Fibroblast of skin of left quadriceps (primary cell): ENCODE measurements around the gene NSA2.

Source experiments
- DNase-seq, 2 experiments: peaks; one replicate each; pipeline ENCODE4 v3.0.0-alpha.2; 2013; ENCODE audit warnings: low read depth in 2 of 2

The NSA2 gene

DNA sequence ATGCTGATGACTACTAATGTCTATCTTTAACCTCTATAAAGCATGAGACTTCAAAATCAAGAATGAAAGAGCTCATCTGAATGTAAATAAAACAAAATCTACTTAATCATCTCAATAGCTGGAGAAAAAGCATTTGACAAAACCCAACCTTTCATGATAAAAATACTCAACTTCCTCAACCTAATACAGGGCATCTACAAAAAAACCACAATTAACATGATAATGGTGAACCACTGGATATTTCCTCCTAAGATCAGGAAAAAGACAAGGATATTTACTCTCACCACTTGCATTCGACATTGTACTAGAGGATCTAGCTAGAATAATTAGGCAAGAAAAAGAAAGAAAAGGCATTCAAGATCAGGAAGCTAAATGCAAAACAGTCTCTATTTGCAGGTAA is 49.8 kb downstream of the NSA2 start:
- no peak for DNase-seq

DNA sequence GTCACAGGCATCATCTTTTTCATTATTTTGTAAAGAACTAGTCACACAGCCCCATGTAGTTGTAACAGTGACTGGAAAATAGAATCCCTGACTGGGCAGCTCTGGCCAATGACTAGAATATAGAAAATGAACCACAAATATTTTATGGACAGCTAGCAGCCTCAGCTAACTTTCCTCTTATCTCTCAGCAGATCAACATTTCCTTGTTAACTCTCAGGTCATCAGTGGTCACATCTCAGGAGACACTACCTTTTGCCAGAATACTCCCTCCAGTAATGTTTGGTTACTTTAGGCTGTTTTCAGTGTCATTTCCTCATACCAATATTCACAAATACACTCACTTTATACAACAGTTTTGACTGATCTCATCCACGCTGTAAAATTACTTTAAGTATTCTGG is 55.2 kb downstream of the NSA2 start:
- DNase-seq: no peak

GRCh38 chr5:74829413-74829812 is 62.4 kb downstream of the NSA2 start:
- DNase-seq: no peak
